Measurements from ENCODE around the gene SASH1. TPM values are rescaled to one million over a fixed set of nuclear protein-coding genes. Genes with fewer than 3 reads are reported as not detected.

SASH1 gene
- total RNA-seq, 1 donor from 2014 or later = 41.6 TPM

DNA sequence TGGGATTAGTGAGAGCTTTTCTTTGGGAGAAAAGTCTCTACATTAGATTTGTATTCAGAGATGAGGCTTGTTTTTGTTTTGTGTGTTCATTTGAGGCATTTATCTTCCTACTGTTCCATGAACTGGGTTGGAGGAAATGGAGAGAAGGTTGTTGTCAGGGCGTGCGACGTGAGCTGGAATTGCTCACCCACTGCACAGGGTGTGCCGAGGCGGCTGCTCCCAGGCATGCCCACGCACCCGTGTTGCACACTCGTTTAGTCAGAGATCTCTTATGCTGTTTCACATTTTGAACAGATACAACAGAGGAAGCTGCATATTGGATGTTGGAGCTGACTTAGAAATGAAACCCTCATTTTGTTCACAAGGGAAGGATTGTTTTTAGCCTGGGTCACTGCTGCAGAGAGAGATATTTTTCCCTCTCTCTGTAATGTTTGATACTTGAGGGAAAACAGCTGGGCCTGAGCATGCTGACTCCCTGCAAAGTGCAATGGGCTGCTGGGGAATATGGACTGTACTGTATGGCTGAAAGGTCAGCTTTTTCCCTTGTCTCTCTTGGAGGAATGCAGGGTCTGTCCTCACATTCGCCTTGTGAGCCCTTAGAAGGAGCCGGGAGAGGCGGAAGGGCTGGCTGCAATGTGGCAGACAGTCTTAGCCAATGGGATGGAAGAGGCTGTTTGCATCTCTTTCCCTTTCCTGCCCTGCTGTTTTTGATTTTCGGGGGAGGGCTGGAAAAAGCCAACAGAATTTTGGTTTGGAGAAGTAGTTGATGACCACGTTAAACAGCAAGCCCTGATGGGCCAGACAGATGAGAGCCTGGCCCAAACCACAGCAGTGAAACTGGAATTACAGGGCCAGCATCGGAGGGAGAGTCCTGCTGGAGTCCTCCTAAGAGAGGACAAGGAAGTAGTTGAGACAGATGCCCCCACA, 170.8 kb downstream of the SASH1 start:
- Mint-ChIP-seq H3K36me3 (ENCODE audit: insufficient read depth) (peaks cover 5% of the 10 kb centered on the region), H3K27me3 (no peaks in the 10 kb centered on the region), H3K9me3 (ENCODE audit: low read depth) (no peaks in the 10 kb centered on the region), H3K27ac (no peak overlapping the region), H3K4me3 (ENCODE audit: low read depth) (no peak overlapping the region), H3K4me1 (ENCODE audit: low read depth) (peaks cover 13% of the 10 kb centered on the region)
- no peak for DNase-seq (ENCODE audit: low spot score, unreplicated experiment)
- TF ChIP-seq, protein P1, sequence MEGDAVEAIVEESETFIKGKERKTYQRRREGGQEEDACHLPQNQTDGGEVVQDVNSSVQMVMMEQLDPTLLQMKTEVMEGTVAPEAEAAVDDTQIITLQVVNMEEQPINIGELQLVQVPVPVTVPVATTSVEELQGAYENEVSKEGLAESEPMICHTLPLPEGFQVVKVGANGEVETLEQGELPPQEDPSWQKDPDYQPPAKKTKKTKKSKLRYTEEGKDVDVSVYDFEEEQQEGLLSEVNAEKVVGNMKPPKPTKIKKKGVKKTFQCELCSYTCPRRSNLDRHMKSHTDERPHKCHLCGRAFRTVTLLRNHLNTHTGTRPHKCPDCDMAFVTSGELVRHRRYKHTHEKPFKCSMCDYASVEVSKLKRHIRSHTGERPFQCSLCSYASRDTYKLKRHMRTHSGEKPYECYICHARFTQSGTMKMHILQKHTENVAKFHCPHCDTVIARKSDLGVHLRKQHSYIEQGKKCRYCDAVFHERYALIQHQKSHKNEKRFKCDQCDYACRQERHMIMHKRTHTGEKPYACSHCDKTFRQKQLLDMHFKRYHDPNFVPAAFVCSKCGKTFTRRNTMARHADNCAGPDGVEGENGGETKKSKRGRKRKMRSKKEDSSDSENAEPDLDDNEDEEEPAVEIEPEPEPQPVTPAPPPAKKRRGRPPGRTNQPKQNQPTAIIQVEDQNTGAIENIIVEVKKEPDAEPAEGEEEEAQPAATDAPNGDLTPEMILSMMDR (IDR thresholded peaks at IDR 0.05; ENCODE audit: unreplicated experiment) = no peak

DNA sequence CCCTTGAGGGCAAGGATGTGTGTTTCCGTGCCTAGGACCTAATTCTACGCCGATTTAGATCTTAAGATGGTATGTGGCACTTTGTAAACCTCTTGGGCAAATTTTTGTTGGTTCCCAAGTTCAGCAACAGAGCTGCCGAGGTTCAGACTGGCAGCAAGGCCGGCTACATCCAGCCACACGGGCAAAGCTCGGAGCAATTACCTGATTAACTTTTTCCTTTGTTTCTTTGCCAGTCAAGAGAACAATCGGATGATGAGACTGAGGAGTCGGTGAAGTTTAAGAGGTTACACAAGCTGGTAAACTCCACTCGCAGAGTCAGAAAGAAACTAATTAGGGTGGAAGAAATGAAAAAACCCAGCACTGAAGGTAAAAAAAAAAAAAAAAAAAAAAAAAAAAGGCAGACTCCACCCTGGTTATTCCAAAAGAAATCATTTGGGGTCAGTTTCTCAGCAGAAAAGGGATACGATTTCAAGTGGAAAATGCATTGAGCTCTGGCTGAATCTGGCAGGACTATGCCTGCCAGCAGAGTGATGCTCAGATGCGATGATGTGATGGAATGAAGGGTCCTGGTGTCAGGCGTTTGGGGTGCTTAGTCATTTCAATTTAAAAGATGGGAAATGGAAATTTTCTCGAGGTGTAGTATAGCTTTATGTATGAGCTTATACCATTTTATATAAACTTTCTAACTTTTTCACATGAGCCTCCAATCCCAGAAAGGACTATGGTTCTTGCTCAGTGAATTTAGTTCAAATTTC, 171.6 kb downstream of the SASH1 start:
- Mint-ChIP-seq H3K27me3 (no peaks in the 10 kb centered on the region), H3K4me1 (ENCODE audit: low read depth) (peaks cover 4% of the 10 kb centered on the region), H3K27ac (no peak overlapping the region), H3K4me3 (ENCODE audit: low read depth) (no peak overlapping the region), H3K36me3 (ENCODE audit: insufficient read depth) (peaks cover 6% of the 10 kb centered on the region), H3K9me3 (ENCODE audit: low read depth) (no peaks in the 10 kb centered on the region)
- no peak for DNase-seq (ENCODE audit: low spot score, unreplicated experiment)
- TF ChIP-seq, protein P1 (IDR thresholded peaks at IDR 0.05; ENCODE audit: unreplicated experiment) = no peak

DNA sequence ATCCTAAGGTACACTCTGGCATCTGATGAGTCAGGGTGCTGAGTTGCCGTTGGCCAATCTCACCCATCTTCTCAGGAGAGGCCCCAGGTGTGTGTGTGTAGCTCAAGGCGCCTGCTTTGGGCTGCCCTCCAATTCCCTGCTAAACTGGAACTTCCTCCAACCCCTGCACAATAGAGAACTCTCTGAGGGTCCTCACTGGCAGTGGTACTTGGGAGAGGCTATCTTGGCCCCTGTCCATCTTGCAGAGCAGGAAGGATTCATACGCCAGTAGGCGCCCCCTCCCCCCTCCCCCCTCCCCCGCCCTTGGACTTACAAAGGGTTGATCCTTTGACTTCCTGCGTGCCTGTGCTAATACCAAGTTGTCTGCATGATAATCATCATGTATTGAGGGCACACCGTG, 173.6 kb downstream of the SASH1 start:
- TF ChIP-seq, protein P1 (IDR thresholded peaks at IDR 0.05; ENCODE audit: unreplicated experiment) = no peak
- no peaks in the 10 kb centered on the region for H3K27me3 Mint-ChIP-seq
- no peaks in the 10 kb centered on the region for H3K4me1 Mint-ChIP-seq (ENCODE audit: low read depth)
- no peak overlapping the region for H3K27ac Mint-ChIP-seq
- DNase-seq (ENCODE audit: low spot score, unreplicated experiment) = no peak
- no peaks in the 10 kb centered on the region for H3K9me3 Mint-ChIP-seq (ENCODE audit: low read depth)
- no peak overlapping the region for H3K4me3 Mint-ChIP-seq (ENCODE audit: low read depth)
- peaks cover 15% of the 10 kb centered on the region for H3K36me3 Mint-ChIP-seq (ENCODE audit: insufficient read depth)

DNA sequence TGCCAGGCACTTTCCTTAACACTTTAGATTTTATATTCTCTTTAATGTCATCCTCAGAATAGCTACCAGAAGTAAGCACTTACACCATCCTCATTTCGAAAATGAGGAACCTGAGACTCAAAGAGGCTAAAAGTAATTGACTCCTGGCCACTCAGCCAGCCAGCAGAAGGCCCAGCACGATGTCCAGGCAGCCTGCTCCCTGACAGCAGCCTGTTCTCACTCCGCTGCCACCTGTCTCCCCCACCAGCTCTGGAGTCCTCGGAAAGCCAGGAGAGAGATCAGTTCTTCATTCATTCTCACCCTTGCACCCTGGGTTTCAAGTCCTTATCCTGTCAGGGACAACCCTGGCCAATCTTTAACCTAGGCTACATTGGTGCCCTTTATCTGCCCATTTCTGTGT, 174.0 kb downstream of the SASH1 start:
- Mint-ChIP-seq H3K27ac (no peak overlapping the region), H3K36me3 (ENCODE audit: insufficient read depth) (peaks cover 18% of the 10 kb centered on the region)

DNA sequence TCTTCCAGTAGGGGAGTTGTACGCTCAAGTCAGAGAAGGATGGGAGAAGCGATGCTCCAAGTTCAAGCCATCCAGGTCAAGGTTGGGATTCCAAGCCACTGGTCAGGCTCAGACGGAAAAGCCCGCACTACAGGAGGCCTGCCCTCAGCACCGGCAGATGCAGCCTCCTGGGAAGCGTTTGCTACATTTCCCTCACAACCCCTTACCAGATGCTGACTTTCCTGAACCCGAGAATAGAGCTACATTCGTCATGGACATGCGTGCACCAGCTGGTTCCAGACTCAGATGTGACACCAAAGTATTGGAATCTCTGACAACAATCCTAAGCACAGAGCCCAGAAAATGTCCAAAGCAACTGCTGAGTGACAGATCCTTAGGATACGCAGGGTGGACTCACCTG, 174.8 kb downstream of the SASH1 start:
- Mint-ChIP-seq H3K4me3 (ENCODE audit: low read depth) (no peak overlapping the region), H3K27ac (no peak overlapping the region), H3K27me3 (no peaks in the 10 kb centered on the region), H3K4me1 (ENCODE audit: low read depth) (no peaks in the 10 kb centered on the region), H3K36me3 (ENCODE audit: insufficient read depth) (peaks cover 24% of the 10 kb centered on the region), H3K9me3 (ENCODE audit: low read depth) (no peaks in the 10 kb centered on the region)
- no peak for DNase-seq (ENCODE audit: low spot score, unreplicated experiment)
- TF ChIP-seq, protein P1 (IDR thresholded peaks at IDR 0.05; ENCODE audit: unreplicated experiment) = no peak

More for the DNA sequence above, 174.0 kb downstream of the SASH1 start:
- no peaks in the 10 kb centered on the region for H3K27me3 Mint-ChIP-seq
- H3K4me3 Mint-ChIP-seq (ENCODE audit: low read depth) = no peak overlapping the region
- H3K9me3 Mint-ChIP-seq (ENCODE audit: low read depth) = no peaks in the 10 kb centered on the region
- TF ChIP-seq, protein P1 (IDR thresholded peaks at IDR 0.05; ENCODE audit: unreplicated experiment) = no peak
- DNase-seq (ENCODE audit: low spot score, unreplicated experiment) = no peak
- no peaks in the 10 kb centered on the region for H3K4me1 Mint-ChIP-seq (ENCODE audit: low read depth)

Data from progenitor cell of endocrine pancreas (in vitro differentiated cells).